Stimulated activated naive CD4-positive, alpha-beta T cell treated with Interleukin-2 at 50 U/mL for 16 hours (primary cell): ENCODE data around the gene BAIAP2L2.

Source experiments
- DNase-seq: peaks from one replicate; lab custom pipeline; 2025; lab: John Stamatoyannopoulos, UW

The BAIAP2L2 gene

GRCh38 chr22:38107692-38108515 is 2.6 kb downstream of the BAIAP2L2 start:
- DNase-seq = no peak

GRCh38 chr22:38106814-38107578 is 3.5 kb downstream of the BAIAP2L2 start:
- DNase-seq = no peak

GRCh38 chr22:38104084-38104483 is 6.4 kb downstream of the BAIAP2L2 start:
- DNase-seq = no peak

GRCh38 chr22:38103641-38104040 is 6.8 kb downstream of the BAIAP2L2 start:
- no peak for DNase-seq

- DNase-seq = no peak
Measured at GRCh38 chr22:38098410-38099249, 11.9 kb downstream of the BAIAP2L2 start.

- no peak for DNase-seq
Measured at GRCh38 chr22:38097557-38098409, 12.7 kb downstream of the BAIAP2L2 start.

GRCh38 chr22:38097058-38097457 is 13.4 kb downstream of the BAIAP2L2 start:
- DNase-seq = no peak

- no peak for DNase-seq
Measured at GRCh38 chr22:38089474-38089851, 21.0 kb downstream of the BAIAP2L2 start.

GRCh38 chr22:38088629-38089473 is 21.6 kb downstream of the BAIAP2L2 start:
- no peak for DNase-seq

- no peak for DNase-seq
Measured at GRCh38 chr22:38087855-38088254, 22.6 kb downstream of the BAIAP2L2 start.

- DNase-seq = no peak
Measured at GRCh38 chr22:38086942-38087341, 23.5 kb downstream of the BAIAP2L2 start.

GRCh38 chr22:38086001-38086845 is 24.3 kb downstream of the BAIAP2L2 start:
- no peak for DNase-seq

- no peak for DNase-seq
Measured at GRCh38 chr22:38085501-38085900, 25.0 kb downstream of the BAIAP2L2 start.

- DNase-seq = no peak
Measured at GRCh38 chr22:38085056-38085455, 25.4 kb downstream of the BAIAP2L2 start.

GRCh38 chr22:38083931-38084631 is 26.4 kb downstream of the BAIAP2L2 start, which contains the start of gene SLC16A8:
TSS of gene SLC16A8 (minus strand) at chr22:38084184. CDS start at chr22:38082873, 1,311 bp downstream.
- DNase-seq = no peak

- no peak for DNase-seq
Measured at GRCh38 chr22:38082986-38083710, 27.3 kb downstream of the BAIAP2L2 start.

GRCh38 chr22:38081941-38082828 is 28.3 kb downstream of the BAIAP2L2 start:
- DNase-seq = no peak
